Type B pancreatic cell (in vitro differentiated cells): ENCODE results near the gene DIO1. TPM values are rescaled to one million over a fixed set of nuclear protein-coding genes. Genes with fewer than 3 reads are reported as not detected.

Experiments used
- DNase-seq: peaks from one replicate; pipeline ENCODE4 v3.0.0; 2021; ENCODE audit warnings: mixed read lengths; ENCODE audit not compliant: unreplicated experiment; ENCODE audit errors: extremely low spot score
- H3K27ac Mint-ChIP-seq: 2 replicates; pipeline ENCODE4 v1.8.0; 2021; ENCODE audit warnings: mild to moderate bottlenecking, mixed read lengths
- H3K27me3 Mint-ChIP-seq: 2 replicates; pipeline ENCODE4 v1.8.0; 2021; ENCODE audit warnings: mixed read lengths
- H3K36me3 Mint-ChIP-seq: 2 replicates; pipeline ENCODE4 v1.8.0; 2021; ENCODE audit warnings: mixed read lengths
- H3K4me1 Mint-ChIP-seq: one replicate; pipeline ENCODE4 v1.8.0; 2021; ENCODE audit warnings: mixed read lengths; ENCODE audit not compliant: unreplicated experiment
- H3K4me3 Mint-ChIP-seq: 2 replicates; pipeline ENCODE4 v1.8.0; 2021; ENCODE audit warnings: mild to moderate bottlenecking, mixed read lengths
- H3K9me3 Mint-ChIP-seq: 2 replicates; pipeline ENCODE4 v1.8.0; 2021; ENCODE audit warnings: mixed read lengths
- total RNA-seq: library from RNA; stranded (reverse); gene quantifications from 2 replicates; pipeline ENCODE4 v1.2.1, GENCODE V29; 2021; ENCODE audit warnings: low replicate concordance
- TF ChIP-seq, protein P1 (sequence below): fragments of 200-600 bp; sonication (generic); conservative IDR thresholded peaks from 2 replicates; pipeline ENCODE4 v1.5.0; 2021; ENCODE audit warnings: antibody characterized with exemption, mild to moderate bottlenecking

The DIO1 gene
- total RNA-seq, 1 donor from 2014 or later: 6.0 TPM

DNA sequence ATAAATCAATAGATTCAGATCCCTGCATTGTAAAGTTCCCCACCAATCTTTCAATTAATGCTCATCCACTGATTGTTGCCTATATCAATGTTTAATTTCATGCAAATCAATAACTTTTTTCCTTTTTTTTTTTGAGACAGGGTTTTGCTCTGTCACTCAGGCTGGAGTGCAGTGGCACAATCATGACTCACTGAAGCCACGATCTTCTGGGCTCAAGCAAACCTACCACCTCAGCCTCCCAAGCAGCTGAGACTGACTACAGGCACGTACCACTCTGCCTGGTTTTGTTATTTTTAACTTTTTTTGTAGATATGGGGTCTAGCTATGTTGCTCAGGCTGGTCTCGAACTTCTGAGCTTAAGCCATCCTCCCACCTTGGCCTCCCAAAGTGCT, 25.7 kb downstream of the DIO1 start:
- DNase-seq: no peak
- TF ChIP-seq, protein P1, sequence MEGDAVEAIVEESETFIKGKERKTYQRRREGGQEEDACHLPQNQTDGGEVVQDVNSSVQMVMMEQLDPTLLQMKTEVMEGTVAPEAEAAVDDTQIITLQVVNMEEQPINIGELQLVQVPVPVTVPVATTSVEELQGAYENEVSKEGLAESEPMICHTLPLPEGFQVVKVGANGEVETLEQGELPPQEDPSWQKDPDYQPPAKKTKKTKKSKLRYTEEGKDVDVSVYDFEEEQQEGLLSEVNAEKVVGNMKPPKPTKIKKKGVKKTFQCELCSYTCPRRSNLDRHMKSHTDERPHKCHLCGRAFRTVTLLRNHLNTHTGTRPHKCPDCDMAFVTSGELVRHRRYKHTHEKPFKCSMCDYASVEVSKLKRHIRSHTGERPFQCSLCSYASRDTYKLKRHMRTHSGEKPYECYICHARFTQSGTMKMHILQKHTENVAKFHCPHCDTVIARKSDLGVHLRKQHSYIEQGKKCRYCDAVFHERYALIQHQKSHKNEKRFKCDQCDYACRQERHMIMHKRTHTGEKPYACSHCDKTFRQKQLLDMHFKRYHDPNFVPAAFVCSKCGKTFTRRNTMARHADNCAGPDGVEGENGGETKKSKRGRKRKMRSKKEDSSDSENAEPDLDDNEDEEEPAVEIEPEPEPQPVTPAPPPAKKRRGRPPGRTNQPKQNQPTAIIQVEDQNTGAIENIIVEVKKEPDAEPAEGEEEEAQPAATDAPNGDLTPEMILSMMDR: no peak
- H3K9me3 Mint-ChIP-seq: no peaks in the 10 kb centered on the region
- no peak overlapping the region for H3K27ac Mint-ChIP-seq
- no peak overlapping the region for H3K4me3 Mint-ChIP-seq
- peaks cover 33% of the 10 kb centered on the region for H3K36me3 Mint-ChIP-seq
- H3K4me1 Mint-ChIP-seq: no peaks in the 10 kb centered on the region
- no peaks in the 10 kb centered on the region for H3K27me3 Mint-ChIP-seq

DNA sequence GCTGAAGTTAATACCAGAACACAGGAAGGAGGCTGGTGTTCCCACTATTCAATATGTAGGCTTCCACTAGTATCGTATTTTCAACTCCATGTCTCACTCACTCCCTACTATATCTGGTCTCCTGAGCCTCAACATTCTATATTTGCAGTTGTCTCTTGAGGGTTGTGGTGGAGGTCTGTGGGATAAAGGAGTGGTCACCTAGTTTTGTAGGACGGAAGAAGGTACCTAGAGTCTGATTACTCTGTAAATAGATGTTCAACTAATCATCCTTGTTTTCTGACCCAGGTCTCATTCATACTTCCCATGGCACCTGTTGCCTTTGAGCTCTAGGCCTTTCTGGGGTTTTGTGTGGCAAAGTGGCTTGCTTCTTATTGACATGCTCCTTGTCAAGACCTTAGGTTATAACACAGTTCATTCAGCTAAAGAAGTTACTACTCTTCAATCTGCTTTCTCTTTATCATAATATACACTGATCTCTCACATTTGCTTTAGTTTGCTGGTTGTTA, 33.4 kb downstream of the DIO1 start:
- TF ChIP-seq, protein P1: no peak
- Mint-ChIP-seq H3K36me3 (peaks cover 29% of the 10 kb centered on the region), H3K27ac (no peak overlapping the region), H3K4me3 (no peak overlapping the region), H3K27me3 (no peaks in the 10 kb centered on the region), H3K4me1 (peaks cover 6% of the 10 kb centered on the region), H3K9me3 (no peaks in the 10 kb centered on the region)
- DNase-seq: no peak

DNA sequence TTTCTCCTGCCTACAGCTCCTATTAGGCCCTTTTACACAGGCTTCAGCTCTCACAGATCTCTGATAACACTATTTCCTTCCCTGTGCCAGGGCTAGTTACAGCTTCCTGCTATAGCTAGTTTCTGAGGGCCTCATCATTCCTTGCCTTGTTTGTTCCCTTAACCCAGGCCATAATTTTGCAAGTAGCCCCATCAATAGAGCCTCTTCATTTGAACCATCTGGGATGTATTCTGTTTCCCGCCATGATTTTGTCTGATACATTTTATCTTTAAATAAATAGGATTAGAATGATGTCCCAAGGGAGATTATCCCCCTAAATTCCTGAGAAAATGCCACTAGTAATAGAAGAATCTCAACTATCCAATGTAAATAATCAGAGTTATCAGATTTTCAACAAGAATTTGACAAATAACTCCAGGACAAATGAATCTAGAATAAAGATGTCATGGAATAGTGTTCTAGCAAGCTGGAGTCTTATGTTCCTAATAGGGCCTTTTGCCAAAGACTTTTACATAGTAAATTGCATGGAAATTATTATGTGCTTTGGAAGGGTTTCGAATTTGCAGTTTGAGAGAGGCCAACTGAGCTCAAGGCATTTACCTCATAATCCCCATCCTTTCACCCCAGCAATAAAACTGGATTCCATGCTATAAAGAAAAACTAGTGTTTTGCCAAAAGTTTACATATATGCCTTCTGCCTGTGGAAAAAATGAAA, 35.4 kb downstream of the DIO1 start:
- no peak overlapping the region for H3K4me3 Mint-ChIP-seq
- H3K9me3 Mint-ChIP-seq: no peaks in the 10 kb centered on the region
- DNase-seq: no peak
- H3K27ac Mint-ChIP-seq: no peak overlapping the region
- no peaks in the 10 kb centered on the region for H3K27me3 Mint-ChIP-seq
- H3K36me3 Mint-ChIP-seq: peaks cover 36% of the 10 kb centered on the region
- TF ChIP-seq, protein P1: no peak
- H3K4me1 Mint-ChIP-seq: peaks cover 6% of the 10 kb centered on the region

DNA sequence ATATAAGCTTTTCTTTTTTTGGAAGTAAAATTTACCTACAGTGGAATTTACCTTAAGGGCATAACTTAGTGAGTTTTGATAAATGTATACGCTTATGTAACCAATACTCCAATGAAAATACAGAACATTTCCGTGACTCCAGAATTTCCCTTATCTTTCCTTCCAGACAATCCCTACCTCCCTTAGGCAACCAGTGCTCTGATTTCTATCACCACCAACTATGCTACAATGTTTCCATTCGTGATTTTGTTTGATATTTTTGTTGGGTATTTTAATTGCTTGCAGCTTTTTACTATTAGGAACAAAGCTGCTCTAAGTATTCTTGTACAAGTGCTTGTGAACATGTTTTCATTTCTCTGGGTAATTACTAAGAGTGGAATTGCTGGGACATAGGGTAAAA, 36.9 kb downstream of the DIO1 start:
- no peaks in the 10 kb centered on the region for H3K27me3 Mint-ChIP-seq
- no peak overlapping the region for H3K27ac Mint-ChIP-seq
- TF ChIP-seq, protein P1: no peak
- H3K4me3 Mint-ChIP-seq: no peak overlapping the region
- no peaks in the 10 kb centered on the region for H3K9me3 Mint-ChIP-seq
- no peak for DNase-seq
- H3K4me1 Mint-ChIP-seq: peaks cover 6% of the 10 kb centered on the region
- peaks cover 42% of the 10 kb centered on the region for H3K36me3 Mint-ChIP-seq

DNA sequence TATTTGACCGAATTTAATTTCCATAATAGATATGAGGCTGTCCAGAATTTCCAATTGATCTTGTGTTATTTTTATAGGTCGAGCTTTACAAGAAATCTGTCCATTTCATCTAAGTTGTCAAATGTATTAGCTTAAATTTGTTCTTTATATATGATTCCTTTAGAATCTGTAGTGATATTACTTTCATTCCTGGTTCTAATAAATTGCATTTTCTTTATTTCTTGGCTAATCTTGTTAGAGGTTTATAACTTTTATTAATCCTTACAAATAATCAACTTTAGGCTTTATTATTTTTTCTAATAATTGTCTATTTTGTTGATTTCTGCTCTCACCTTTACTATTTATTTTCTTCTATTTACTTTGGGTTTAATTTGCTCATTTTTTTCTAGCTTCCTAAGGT, 37.5 kb downstream of the DIO1 start:
- DNase-seq: no peak
- H3K27ac Mint-ChIP-seq: no peak overlapping the region
- no peaks in the 10 kb centered on the region for H3K9me3 Mint-ChIP-seq
- no peaks in the 10 kb centered on the region for H3K27me3 Mint-ChIP-seq
- TF ChIP-seq, protein P1: no peak
- H3K36me3 Mint-ChIP-seq: peaks cover 43% of the 10 kb centered on the region
- H3K4me1 Mint-ChIP-seq: peaks cover 6% of the 10 kb centered on the region
- H3K4me3 Mint-ChIP-seq: no peak overlapping the region
